Subcutaneous abdominal adipose tissue (tissue), 5 donors: Measurements from ENCODE around the gene UGGT2.
"Not testable (repeated sequence)": the region's sequence is repeated elsewhere in the genome, so short reads cannot be mapped to it uniquely, and the experiment has no call there.

ENCODE experiments used
- H3K27ac ChIP-seq: one replicate; pipeline ENCODE4 v1.7.0; 2013; ENCODE audit warnings: low read depth, mild to moderate bottlenecking, inconsistent platforms, low read length, moderate library complexity
- H3K27me3 ChIP-seq, 5 donors: one replicate each; pipeline ENCODE4 v1.7.0; 2013; ENCODE audit warnings: low read length in 5 of 5, inconsistent platforms in 1 of 5; ENCODE audit not compliant: control insufficient read depth in 5 of 5, insufficient read depth in 4 of 5
- H3K36me3 ChIP-seq, 5 donors: one replicate each; pipeline ENCODE4 v1.7.0; 2013; ENCODE audit warnings: low read length in 5 of 5; ENCODE audit not compliant: control insufficient read depth in 5 of 5, insufficient read depth in 5 of 5
- H3K4me1 ChIP-seq, 5 donors: one replicate each; pipeline ENCODE4 v1.7.0; 2013; ENCODE audit warnings: low read length in 5 of 5, mild to moderate bottlenecking in 3 of 5, moderate library complexity in 1 of 5; ENCODE audit not compliant: control insufficient read depth in 5 of 5, insufficient read depth in 5 of 5
- H3K4me3 ChIP-seq, 5 donors: one replicate each; pipeline ENCODE4 v1.7.0; 2013; ENCODE audit warnings: low read length in 5 of 5, low read depth in 1 of 5
- H3K9ac ChIP-seq, 5 donors: one replicate each; pipeline ENCODE4 v1.7.0; 2013; ENCODE audit warnings: low read length in 5 of 5, mild to moderate bottlenecking in 4 of 5, moderate library complexity in 3 of 5
- H3K9me3 ChIP-seq, 5 donors: one replicate each; pipeline ENCODE4 v1.7.0; 2013; ENCODE audit warnings: low read length in 5 of 5; ENCODE audit not compliant: control insufficient read depth in 5 of 5
- donor health status: healthy.
- donor health status: healthy.
- donor health status: healthy.
- donor health status: healthy.
- donor health status: healthy.

The UGGT2 gene

GRCh38 chr13:95793018-95793555, 260.1 kb downstream of the UGGT2 start:
- no peaks in the 10 kb centered on the region for H3K4me1 ChIP-seq

GRCh38 chr13:95791084-95791722, 262.0 kb downstream of the UGGT2 start:
- Histone ChIP-seq H3K4me3 (no peak overlapping the region), H3K36me3 (peaks cover 31 to 59% (median 40%) of the 10 kb centered on the region in 5 donors), H3K27ac (no peak overlapping the region), H3K4me1 (no peaks in the 10 kb centered on the region), H3K9ac (no peak overlapping the region), H3K27me3 (no peaks in the 10 kb centered on the region), H3K9me3 (peaks cover 0 to 2% (median 0%) of the 10 kb centered on the region in 5 donors)

More at GRCh38 chr13:95793018-95793555, 260.1 kb downstream of the UGGT2 start:
- Histone ChIP-seq H3K9me3 (peaks cover 0 to 2% (median 0%) of the 10 kb centered on the region in 5 donors), H3K9ac (no peak overlapping the region), H3K36me3 (peaks cover 25 to 48% (median 28%) of the 10 kb centered on the region in 5 donors), H3K27me3 (no peaks in the 10 kb centered on the region), H3K4me3 (no peak overlapping the region), H3K27ac (no peak overlapping the region)

- not testable (repeated sequence) for H3K27me3 ChIP-seq, H3K27ac ChIP-seq, H3K9me3 ChIP-seq, H3K4me1 ChIP-seq, H3K4me3 ChIP-seq, H3K9ac ChIP-seq
- H3K36me3 ChIP-seq = peaks cover 23 to 53% (median 40%) of the 10 kb centered on the region in 5 donors
Observed at GRCh38 chr13:95789315-95789714, 263.9 kb downstream of the UGGT2 start.

GRCh38 chr13:95788100-95788463, 265.1 kb downstream of the UGGT2 start:
- no peak overlapping the region for H3K27ac ChIP-seq
- no peak overlapping the region for H3K4me3 ChIP-seq
- H3K27me3 ChIP-seq = no peaks in the 10 kb centered on the region
- H3K9ac ChIP-seq = no peak overlapping the region
- H3K9me3 ChIP-seq = peaks cover 0 to 2% (median 0%) of the 10 kb centered on the region in 5 donors
- H3K36me3 ChIP-seq = peaks cover 23 to 49% (median 39%) of the 10 kb centered on the region in 5 donors
- H3K4me1 ChIP-seq = peaks cover 0 to 3% (median 0%) of the 10 kb centered on the region in 5 donors

DNA sequence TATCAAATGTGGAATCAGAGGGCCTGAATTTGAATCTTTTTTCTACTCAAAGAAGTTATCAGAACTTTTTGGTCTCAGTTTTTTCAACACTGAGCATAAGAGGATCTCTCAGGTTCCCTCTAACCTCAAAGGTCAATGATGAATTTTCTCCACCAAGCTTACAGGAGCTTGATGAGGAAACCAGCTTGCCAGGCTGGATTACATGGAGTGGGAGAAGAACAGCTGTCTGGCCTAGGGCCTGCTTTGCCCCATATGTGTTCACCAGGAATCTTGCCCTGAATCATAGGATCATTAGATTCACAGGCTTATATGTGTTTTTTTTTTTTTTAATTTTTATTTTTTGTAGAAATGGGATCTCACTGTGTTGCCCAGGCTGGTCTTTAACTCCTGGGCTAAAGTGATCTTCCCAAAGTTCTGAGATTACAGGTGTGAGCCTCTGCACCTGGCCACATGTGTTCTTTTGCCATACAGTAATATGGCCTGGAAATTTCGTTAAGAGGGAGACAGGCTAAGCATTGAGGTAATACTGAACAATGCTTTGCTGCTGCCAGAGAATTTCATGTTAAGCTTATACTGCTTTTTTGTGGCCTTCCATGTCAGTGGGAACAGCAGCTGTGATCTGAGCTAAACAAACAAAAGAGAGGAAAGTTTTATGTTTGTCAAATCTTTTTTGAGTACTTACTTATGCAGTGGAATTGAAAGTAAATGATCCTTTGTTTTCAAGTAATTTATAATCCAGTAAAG, 265.7 kb downstream of the UGGT2 start:
- Histone ChIP-seq H3K4me3 (no peak overlapping the region), H3K27ac (no peak overlapping the region), H3K36me3 (peaks cover 22 to 44% (median 33%) of the 10 kb centered on the region in 5 donors), H3K9ac (no peak overlapping the region), H3K9me3 (peaks cover 0 to 2% (median 0%) of the 10 kb centered on the region in 5 donors), H3K4me1 (peaks cover 0 to 3% (median 0%) of the 10 kb centered on the region in 5 donors), H3K27me3 (no peaks in the 10 kb centered on the region)

DNA sequence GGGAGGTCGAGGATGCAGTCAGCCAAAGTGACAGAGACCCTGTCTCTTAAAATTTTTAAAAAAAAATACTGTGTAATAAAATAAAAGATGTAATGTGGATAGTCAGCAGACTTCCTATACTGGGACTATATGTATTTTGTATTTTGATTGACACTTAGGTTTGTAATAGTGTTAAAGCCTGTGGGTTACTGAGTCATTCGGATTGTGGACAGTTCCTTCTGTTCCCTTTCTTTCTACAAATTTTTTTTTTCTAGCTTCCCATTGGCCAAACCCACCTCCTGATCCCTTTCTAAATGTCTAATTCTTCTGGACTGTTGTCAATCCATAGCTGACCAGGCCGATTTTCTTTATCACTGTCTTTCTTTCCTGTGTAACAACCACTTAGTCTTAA, 268.3 kb downstream of the UGGT2 start:
- H3K9me3 ChIP-seq = peaks cover 0 to 2% (median 0%) of the 10 kb centered on the region in 5 donors
- H3K4me3 ChIP-seq = no peak overlapping the region
- H3K9ac ChIP-seq = no peak overlapping the region
- peaks cover 0 to 3% (median 0%) of the 10 kb centered on the region in 5 donors for H3K4me1 ChIP-seq
- H3K36me3 ChIP-seq = peaks cover 15 to 36% (median 28%) of the 10 kb centered on the region in 5 donors
- H3K27me3 ChIP-seq = no peaks in the 10 kb centered on the region
- H3K27ac ChIP-seq = no peak overlapping the region

DNA sequence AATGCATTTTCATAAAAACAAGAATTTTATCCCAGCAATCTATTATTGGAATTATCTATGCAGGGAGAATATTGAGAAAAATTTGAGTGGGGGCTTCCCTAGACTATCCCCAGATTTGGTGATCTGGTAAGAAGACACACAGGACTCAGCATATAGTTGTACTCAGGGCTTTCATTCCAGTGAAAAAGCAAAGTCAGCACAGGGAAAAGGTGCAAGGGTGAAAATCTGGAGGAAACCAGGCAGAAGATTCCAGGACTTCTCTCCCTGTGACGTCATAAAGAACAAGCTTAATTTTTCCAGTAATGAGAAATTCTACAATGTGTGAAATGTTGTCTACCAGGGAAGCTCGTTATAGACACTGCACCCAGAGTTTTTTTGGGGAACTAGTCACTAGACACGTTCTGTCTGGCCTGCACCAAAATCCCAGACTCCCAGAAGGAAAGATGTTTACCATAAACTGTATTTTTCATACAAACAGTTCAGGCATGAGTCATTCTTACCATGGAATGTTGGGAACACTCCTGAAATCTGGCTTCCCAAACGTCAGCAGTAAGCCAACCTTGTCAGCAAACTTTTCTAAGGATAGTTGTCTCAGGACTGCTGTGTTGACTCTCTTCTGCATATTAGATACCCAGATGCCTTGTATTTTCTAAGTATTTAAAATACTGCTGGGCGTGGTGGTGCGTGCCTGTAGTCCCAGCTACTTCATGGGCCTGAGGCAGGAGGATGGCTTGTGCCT, 268.9 kb downstream of the UGGT2 start:
- Histone ChIP-seq H3K36me3 (peaks cover 11 to 35% (median 28%) of the 10 kb centered on the region in 5 donors), H3K9me3 (peaks cover 0 to under 1% (median 0%) of the 10 kb centered on the region in 5 donors), H3K27ac (no peak overlapping the region), H3K27me3 (no peaks in the 10 kb centered on the region), H3K4me3 (no peak overlapping the region), H3K9ac (no peak overlapping the region), H3K4me1 (peaks cover 0 to 3% (median 0%) of the 10 kb centered on the region in 5 donors)

GRCh38 chr13:95783747-95784146, 269.5 kb downstream of the UGGT2 start:
- H3K27me3 ChIP-seq = no peaks in the 10 kb centered on the region
- no peaks in the 10 kb centered on the region for H3K9me3 ChIP-seq
- H3K36me3 ChIP-seq = peaks cover 8 to 30% (median 28%) of the 10 kb centered on the region in 5 donors
- H3K27ac ChIP-seq = no peak overlapping the region
- H3K9ac ChIP-seq = no peak overlapping the region
- no peak overlapping the region for H3K4me3 ChIP-seq
- peaks cover 0 to 3% (median 0%) of the 10 kb centered on the region in 5 donors for H3K4me1 ChIP-seq

DNA sequence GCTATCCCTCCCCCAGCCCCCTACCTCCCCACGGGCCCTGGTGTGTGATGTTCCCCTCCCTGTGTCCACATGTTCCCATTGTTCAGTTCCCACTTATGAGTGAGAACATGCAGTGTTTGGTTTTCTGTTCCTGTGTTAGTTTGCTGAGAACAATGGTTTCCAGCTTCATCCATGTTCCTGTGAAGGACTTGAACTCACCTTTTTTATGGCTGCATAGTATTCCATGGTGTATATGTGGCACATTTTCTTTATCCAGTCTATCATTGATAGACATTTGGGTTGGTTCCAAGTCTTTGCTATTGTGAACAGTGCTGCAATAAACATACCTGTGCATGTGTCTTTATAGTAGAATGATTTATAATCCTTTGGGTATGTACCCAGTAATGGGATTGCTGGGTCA, 271.3 kb downstream of the UGGT2 start:
- not testable (repeated sequence) for H3K27ac ChIP-seq, H3K4me3 ChIP-seq
- peaks cover 4 to 20% (median 19%) of the 10 kb centered on the region in 5 donors for H3K36me3 ChIP-seq

More for the DNA sequence above, 271.3 kb downstream of the UGGT2 start:
- H3K9ac ChIP-seq, H3K27me3 ChIP-seq, H3K9me3 ChIP-seq, H3K4me1 ChIP-seq: not testable (repeated sequence)
